GM23248 (cell line): ENCODE measurements around the gene APOL4.
"Not testable (repeated sequence)": the region's sequence is repeated elsewhere in the genome, so short reads cannot be mapped to it uniquely, and the experiment has no call there.

Experiments
- EZH2 ChIP-seq: fragments of 200-600 bp; sonication (generic); IDR thresholded peaks from 2 replicates; pipeline ENCODE4 v1.6.1; 2018; ENCODE audit warnings: antibody characterized with exemption, mild to moderate bottlenecking; ENCODE audit not compliant: insufficient read depth, poor library complexity, severe bottlenecking
- EZH2phosphoT487 ChIP-seq: fragments of 200-600 bp; sonication (generic); IDR thresholded peaks from 2 replicates; pipeline ENCODE4 v1.6.1; 2018; ENCODE audit warnings: antibody characterized with exemption, moderate library complexity, mild to moderate bottlenecking, low read depth; ENCODE audit not compliant: insufficient read depth

GRCh38 chr22:36228369-36228768, 26.8 kb upstream of the APOL4 start:
- TF ChIP-seq EZH2, EZH2phosphoT487: not testable (repeated sequence)
